ENCODE results near the gene THSD7A.
A peak's percentile ranks its signal among the peaks of the same experiment; 100 is the strongest.

THSD7A gene

DNA sequence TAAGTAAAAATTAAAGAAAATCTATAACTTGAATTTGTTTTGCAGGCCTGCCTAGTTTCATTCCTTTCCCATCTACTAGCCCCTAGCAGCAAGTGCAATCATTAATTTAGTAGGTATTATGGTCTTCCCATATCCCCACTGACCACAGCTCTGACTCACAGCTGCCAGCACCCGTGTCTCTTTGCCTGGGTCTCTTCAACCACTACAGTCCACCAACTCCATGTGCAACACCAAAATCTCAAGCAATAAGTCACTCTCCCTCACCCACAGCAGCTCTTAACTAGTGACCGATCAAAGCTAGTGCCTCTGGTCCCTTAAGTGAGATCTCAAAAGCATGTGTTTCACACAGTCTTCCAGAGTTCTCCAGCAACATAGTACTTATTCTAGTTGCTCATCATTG lies 26.0 kb upstream of the THSD7A start:
- DNase-seq (ENCODE audit: extremely low read depth, low read depth) = no peak
- TF ChIP-seq, protein P1, sequence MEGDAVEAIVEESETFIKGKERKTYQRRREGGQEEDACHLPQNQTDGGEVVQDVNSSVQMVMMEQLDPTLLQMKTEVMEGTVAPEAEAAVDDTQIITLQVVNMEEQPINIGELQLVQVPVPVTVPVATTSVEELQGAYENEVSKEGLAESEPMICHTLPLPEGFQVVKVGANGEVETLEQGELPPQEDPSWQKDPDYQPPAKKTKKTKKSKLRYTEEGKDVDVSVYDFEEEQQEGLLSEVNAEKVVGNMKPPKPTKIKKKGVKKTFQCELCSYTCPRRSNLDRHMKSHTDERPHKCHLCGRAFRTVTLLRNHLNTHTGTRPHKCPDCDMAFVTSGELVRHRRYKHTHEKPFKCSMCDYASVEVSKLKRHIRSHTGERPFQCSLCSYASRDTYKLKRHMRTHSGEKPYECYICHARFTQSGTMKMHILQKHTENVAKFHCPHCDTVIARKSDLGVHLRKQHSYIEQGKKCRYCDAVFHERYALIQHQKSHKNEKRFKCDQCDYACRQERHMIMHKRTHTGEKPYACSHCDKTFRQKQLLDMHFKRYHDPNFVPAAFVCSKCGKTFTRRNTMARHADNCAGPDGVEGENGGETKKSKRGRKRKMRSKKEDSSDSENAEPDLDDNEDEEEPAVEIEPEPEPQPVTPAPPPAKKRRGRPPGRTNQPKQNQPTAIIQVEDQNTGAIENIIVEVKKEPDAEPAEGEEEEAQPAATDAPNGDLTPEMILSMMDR (IDR thresholded peaks at IDR 0.05; ENCODE audit: low read depth, low read length) = no peak

DNA sequence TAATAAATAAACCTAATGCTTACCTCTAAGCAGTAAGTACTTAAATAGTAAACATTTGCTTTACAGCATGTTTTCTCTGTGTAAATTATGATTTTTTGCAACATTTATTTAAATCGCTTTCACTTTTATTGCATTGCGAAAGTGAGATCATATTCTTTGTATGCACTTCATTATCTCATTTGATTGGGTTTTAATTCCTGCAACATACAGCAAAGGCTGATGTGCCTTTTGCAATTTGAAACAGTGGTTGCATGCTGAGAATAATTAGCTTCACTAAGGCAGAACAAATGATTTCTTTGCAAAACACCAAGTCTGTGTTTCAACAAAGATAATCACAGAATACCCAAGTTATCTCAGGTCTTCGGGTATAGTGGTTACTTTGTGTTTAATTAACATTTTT lies 16.3 kb upstream of the THSD7A start:
- no peak for DNase-seq (ENCODE audit: extremely low read depth, low read depth)
- TF ChIP-seq, protein P1 (IDR thresholded peaks at IDR 0.05; ENCODE audit: low read depth, low read length) = no peak

DNA sequence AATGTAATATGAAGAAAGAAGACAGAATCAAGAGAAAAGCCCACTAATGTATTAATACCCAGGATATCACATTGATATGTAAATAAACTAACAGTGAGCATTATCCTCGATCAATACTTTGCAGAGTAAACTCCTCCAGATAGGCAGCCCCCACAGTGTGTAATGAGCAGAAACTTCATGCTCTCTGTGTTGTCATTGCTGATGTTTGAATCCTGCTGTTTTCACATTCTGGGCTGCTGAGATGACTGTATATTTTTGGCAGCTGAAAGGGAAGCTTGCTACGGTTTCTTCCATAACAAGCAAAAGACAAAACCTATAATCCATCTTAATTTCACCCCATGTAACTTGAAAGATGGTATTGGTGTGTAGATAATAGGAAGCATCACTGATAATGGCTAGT lies 15.3 kb upstream of the THSD7A start:
- DNase-seq (ENCODE audit: extremely low read depth, low read depth) = no peak
- TF ChIP-seq, protein P1 (IDR thresholded peaks at IDR 0.05; ENCODE audit: low read depth, low read length) = no peak

DNA sequence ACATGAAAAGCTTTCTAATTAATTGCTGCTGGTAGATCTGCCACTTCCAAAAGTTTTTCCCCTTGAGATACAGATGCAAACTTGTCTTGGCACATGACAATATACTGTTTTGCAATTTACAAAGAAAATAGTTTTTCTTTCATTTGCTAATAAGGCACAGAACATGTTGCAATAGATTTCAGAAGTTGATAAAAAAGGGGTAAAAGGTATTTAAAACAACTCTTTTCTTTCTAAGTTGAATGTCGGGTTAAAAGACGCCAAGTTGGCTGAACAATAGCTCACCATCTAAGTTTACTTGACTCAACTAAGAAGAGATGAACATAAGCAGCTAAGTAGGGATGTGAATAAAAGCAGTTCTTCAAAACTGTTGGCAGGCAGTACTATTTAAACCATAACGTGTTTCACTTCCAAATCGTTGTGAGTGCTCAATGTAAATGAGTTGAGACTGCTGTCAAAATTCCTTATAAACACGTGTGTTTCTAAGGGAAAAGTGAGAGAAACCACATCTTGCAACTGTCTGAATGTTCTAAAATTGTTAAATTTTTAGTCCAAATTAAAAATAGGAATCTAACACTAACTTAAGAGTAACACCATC lies 14.5 kb upstream of the THSD7A start:
- DNase-seq (ENCODE audit: extremely low read depth, low read depth) = no peak
- TF ChIP-seq, protein P1 (IDR thresholded peaks at IDR 0.05; ENCODE audit: low read depth, low read length) = no peak

DNA sequence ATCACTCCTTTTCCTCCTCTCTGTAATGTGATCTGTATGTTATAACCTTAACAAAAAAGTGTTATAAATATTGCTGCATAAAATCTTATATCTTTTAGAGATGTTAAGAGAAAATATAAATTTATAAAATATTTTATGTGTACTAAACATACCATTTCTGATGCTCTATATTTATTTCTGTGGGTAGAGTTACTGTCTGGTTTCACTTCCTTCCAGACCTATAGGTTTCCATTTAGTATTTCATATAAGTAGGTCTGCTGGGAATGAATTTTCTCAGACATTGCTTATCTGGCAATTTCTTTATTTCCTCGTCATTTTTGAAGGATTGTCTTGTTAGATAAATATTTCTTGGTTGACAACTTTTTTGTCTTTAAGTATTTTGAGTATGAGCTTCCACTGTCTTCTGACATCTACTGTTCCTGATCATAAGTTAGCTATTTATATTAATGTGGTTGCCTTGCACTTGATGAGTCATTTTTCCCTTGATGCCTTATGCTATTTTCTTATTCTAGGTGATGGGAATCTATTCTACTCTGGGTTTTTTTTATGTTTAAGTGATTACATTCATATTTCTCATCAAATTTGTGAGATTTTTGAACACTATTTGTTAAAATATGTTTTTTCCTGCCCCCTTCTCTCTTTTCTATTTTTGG lies 11.2 kb upstream of the THSD7A start:
- no peak for DNase-seq (ENCODE audit: extremely low read depth, low read depth)
- TF ChIP-seq, protein P1 (IDR thresholded peaks at IDR 0.05; ENCODE audit: low read depth, low read length) = no peak

DNA sequence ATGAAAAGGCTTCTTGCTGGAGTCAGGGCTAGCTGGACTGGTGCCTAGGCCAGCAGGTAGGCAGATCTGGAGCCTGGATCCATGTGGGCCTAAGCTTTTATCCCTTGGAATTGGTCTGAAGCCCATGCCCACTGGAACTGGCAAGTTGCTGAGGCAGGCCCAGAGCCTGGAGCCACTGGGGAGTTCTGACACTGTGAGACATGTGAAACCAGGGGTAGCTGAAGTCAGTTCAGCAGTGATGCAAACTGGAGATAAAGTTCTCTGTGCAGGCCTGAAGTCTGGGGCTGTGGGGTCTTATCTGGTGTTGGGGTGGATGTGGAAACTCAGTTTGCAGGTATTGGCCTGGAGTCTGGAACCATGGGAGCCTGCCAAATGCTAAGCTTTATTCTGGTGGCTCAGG lies 9.7 kb upstream of the THSD7A start:
- TF ChIP-seq, protein P1 (IDR thresholded peaks at IDR 0.05; ENCODE audit: low read depth, low read length) = no peak
- no peak for DNase-seq (ENCODE audit: extremely low read depth, low read depth)

DNA sequence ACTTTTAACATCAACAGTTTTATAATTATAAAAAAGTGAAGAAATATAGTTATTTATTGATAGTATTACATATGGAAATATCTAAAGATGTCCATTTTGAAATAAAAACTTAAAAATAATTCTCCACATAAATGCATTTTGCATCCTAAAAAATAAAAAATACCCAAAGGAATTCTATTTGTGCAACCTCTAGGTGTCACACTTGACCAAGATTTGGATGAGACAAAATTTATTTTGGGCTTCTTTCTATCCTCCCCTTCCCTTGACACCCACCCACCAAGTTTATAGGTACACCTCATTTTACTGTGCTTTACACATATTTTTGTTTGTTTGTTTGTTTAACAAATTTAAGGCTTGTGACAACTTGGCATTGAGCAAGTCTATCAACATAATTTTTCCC lies 3.3 kb upstream of the THSD7A start:
- no peak for DNase-seq (ENCODE audit: extremely low read depth, low read depth)
- TF ChIP-seq, protein P1 (IDR thresholded peaks at IDR 0.05; ENCODE audit: low read depth, low read length) = peak; percentile 22
